Stomach (tissue), 9 donors: ENCODE data around the gene LRCH4. TPM values are rescaled to one million over a fixed set of nuclear protein-coding genes. Genes with fewer than 3 reads are reported as not detected.
"Not testable (repeated sequence)": the region's sequence is repeated elsewhere in the genome, so short reads cannot be mapped to it uniquely, and the experiment has no call there.

Source experiments
- DNase-seq, 2 donors: peaks; one replicate each; pipeline versions ENCODE4 v3.0.0 to v3.0.0-alpha.2; 2013 to 2019
- H3K27ac ChIP-seq, 5 donors: fragments of 200-600 bp in 4 of 5; sonication (generic) in 4 of 5; one replicate each; pipeline ENCODE4 v1.5.1; 2013 to 2019; ENCODE audit warnings: mild to moderate bottlenecking in 1 of 5, moderate library complexity in 1 of 5
- H3K27me3 ChIP-seq, 3 donors: fragments of 200-600 bp; sonication (generic); one replicate each; pipeline ENCODE4 v1.5.1; 2017 to 2019; ENCODE audit warnings: mixed run types in 1 of 3
- H3K36me3 ChIP-seq, 4 donors: fragments of 200-600 bp; sonication (generic); 1 replicate in 3 of 4; 2 replicates in 1 of 4; pipeline ENCODE4 v1.5.1; 2016 to 2019
- H3K4me1 ChIP-seq, 4 donors: fragments of 200-600 bp; sonication (generic); one replicate each; pipeline ENCODE4 v1.5.1; 2016 to 2019
- H3K4me3 ChIP-seq, 4 donors: fragments of 200-600 bp; sonication (generic) in 3 of 4; one replicate each; pipeline ENCODE4 v1.5.1; 2016 to 2019; ENCODE audit warnings: mild to moderate bottlenecking in 1 of 4
- H3K9me3 ChIP-seq, 4 donors: fragments of 200-600 bp; sonication (generic); one replicate each; pipeline ENCODE4 v1.5.1; 2016 to 2019
- CTCF ChIP-seq, 7 experiments: fragments of 450-650 bp in 4 of 7; fragments of 200-600 bp in 3 of 7; sonication (generic) in 3 of 7; IDR thresholded peaks; one replicate each; pipeline ENCODE4 v1.5.1; 2016 to 2019; ENCODE audit warnings: antibody characterized with exemption in 7 of 7, control low read depth in 2 of 7, mild to moderate bottlenecking in 1 of 7
- EP300 ChIP-seq: sonication (generic); formaldehyde crosslinking; IDR thresholded peaks from one replicate; pipeline ENCODE4 v1.6.1; 2017; ENCODE audit warnings: antibody characterized with exemption
- POLR2A ChIP-seq, 4 donors: fragments of 450-650 bp; IDR thresholded peaks; one replicate each; pipeline ENCODE4 v1.6.1; 2016; ENCODE audit warnings: antibody characterized with exemption in 4 of 4, control low read depth in 2 of 4, mild to moderate bottlenecking in 1 of 4, moderate library complexity in 1 of 4
- POLR2AphosphoS5 ChIP-seq, 3 donors: sonication (generic); formaldehyde crosslinking; IDR thresholded peaks; one replicate each; pipeline ENCODE4 v1.6.1; 2016; ENCODE audit warnings: antibody characterized with exemption in 3 of 3
- WGBS, 5 donors: extraction: QIAGEN DNeasy Blood & Tissue Kit in 3 of 5; methylation state at CpG; one replicate each; pipeline versions ENCODE4 v1.1.5 to v1.1.7; 2013 to 2018; 5-methylcytosine and 5-hydroxymethylcytosine counted together
- intact Hi-C: fragments of 100-400 bp; cut with DNase I; formaldehyde crosslinking; loops from one replicate; pipeline ENCODE4 v1.15.1; 2023; ENCODE audit warnings: low total_unique reads
- polyA plus RNA-seq, 3 donors: library from polyadenylated mRNA; stranded (reverse); fragments of 200-250 nt; gene quantifications; one replicate each; pipeline ENCODE4 v1.2.3, GENCODE V29; 2013
- total RNA-seq, 5 donors: library from RNA; depleted of rRNA; stranded (reverse); fragments of >200 nt; gene quantifications; one replicate each; pipeline versions ENCODE4 v1.1.0 to v1.2.3, GENCODE V29; 2014 to 2016
- donor health status: healthy with polysubstance abuse.
- donor health status: Bipolar disorder and iron deficiency.
- donor health status: healthy.

The LRCH4 gene
- total and polyA plus RNA-seq, 8 donors: 23.5 to 263 (median 46.9) TPM

DNA sequence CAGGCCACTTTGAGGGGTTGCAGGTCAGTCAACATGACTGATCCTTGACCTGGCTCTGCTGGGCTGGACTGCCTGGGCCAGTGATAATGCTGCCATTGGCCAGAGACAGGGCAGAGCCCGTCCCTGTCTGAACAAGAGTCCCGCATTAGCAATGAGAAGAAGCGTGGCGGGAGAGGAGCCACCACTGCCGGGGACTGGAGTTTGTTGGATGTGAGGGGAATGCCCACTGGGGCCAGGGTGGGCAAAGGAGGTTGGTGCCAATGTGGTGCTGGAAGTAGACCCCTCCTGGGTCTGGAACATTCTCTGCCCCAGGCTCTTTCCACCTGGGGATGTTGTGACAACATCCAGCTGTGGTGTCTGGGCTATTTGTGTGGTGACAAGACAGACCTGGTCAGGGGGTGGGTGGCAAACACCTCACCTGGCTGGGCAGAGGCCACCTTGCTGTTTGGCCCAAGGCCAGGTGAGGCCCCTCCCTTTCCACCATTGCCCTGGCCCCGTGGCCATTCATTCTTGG, 19.9 kb downstream of the LRCH4 start:
- DNase-seq: no peak
- 81 to 87% (median 82%) methylated on average over 5 to 6 of the region's 6 CpGs for WGBS, 5 donors
- H3K36me3 ChIP-seq: peaks cover 7 to 52% (median 43%) of the 10 kb centered on the region in 4 donors
- H3K4me3 ChIP-seq: no peak overlapping the region
- TF ChIP-seq POLR2A (IDR thresholded peaks at IDR 0.05) (no peak), CTCF (IDR thresholded peaks at IDR 0.05) (no peak), EP300 (no peak), POLR2AphosphoS5 (IDR thresholded peaks at IDR 0.05) (no peak)
- peaks cover 17 to 45% (median 39%) of the 10 kb centered on the region in 4 donors for H3K4me1 ChIP-seq
- H3K27me3 ChIP-seq: peaks cover 0 to 11% (median 8%) of the 10 kb centered on the region in 3 donors
- H3K9me3 ChIP-seq: no peaks in the 10 kb centered on the region
- intact Hi-C loops: no loop called here
- H3K27ac ChIP-seq: no peak overlapping the region

- TF ChIP-seq CTCF (IDR thresholded peaks at IDR 0.05) (no peak), POLR2AphosphoS5 (IDR thresholded peaks at IDR 0.05) (no peak), EP300 (no peak), POLR2A (IDR thresholded peaks at IDR 0.05) (no peak)
- intact Hi-C loops: no loop called here
- Histone ChIP-seq H3K27me3 (peaks cover 0 to 5% (median 4%) of the 10 kb centered on the region in 3 donors), H3K9me3 (no peaks in the 10 kb centered on the region), H3K4me3 (no peak overlapping the region), H3K27ac (no peak overlapping the region), H3K4me1 (peaks cover 10 to 36% (median 30%) of the 10 kb centered on the region in 4 donors), H3K36me3 (peaks cover 7 to 59% (median 45%) of the 10 kb centered on the region in 4 donors)
- 91 to 96% (median 96%) methylated on average over 11 of the region's 11 CpGs for WGBS, 5 donors
- no peak for DNase-seq
Measured at GRCh38 chr7:100565133-100565571, 20.8 kb downstream of the LRCH4 start.

DNA sequence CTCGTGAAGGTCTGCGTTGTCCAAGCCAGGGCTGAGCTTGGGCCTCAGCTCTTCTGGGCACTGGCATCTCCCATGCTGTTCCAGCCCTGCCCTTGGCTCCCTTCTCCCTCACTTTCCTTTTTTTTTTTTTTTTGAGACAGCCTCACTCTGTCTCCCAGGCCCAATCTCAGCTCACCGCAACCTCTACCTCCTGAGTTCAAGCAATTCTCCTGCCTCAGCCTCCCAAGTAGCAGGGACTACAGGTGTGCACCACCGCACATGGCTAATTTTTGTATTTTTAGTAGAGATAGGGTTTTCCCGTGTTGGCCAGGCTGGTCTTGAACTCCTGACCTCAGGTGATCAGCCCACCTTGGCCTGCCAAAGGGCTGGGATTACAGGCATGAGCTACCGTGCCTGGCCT, 21.5 kb downstream of the LRCH4 start:
- H3K27me3 ChIP-seq, H3K4me3 ChIP-seq, H3K27ac ChIP-seq, DNase-seq, H3K9me3 ChIP-seq: not testable (repeated sequence)
- 86 to 92% (median 89%) methylated on average over 6 of the region's 6 CpGs for WGBS, 5 donors
- H3K36me3 ChIP-seq: peaks cover 7 to 62% (median 45%) of the 10 kb centered on the region in 4 donors
- intact Hi-C loops: loop anchor here (5.0 kb wide), 1 partner anchor 92 kb away; no protein-coding TSS in a partner anchor
- peaks cover 5 to 35% (median 29%) of the 10 kb centered on the region in 4 donors for H3K4me1 ChIP-seq

- no peak overlapping the region for H3K27ac ChIP-seq
- DNase-seq: peak; percentile 87 to 89
- no peak overlapping the region for H3K4me3 ChIP-seq
- H3K36me3 ChIP-seq: peaks cover 7 to 65% (median 45%) of the 10 kb centered on the region in 4 donors
- H3K4me1 ChIP-seq: peaks cover 4 to 35% (median 29%) of the 10 kb centered on the region in 4 donors
- TF ChIP-seq POLR2AphosphoS5 (IDR thresholded peaks at IDR 0.05) (no peak), CTCF (IDR thresholded peaks at IDR 0.05) (peak in 6 of 7 experiments; percentile 52 to 99 (median 97))
- H3K9me3 ChIP-seq: no peaks in the 10 kb centered on the region
- intact Hi-C loops: loop anchor here (5.0 kb wide), 1 partner anchor 92 kb away; no protein-coding TSS in a partner anchor
- H3K27me3 ChIP-seq: no peaks in the 10 kb centered on the region
- 30 to 34% (median 31%) methylated on average over 12 of the region's 12 CpGs for WGBS, 5 donors
Measured at GRCh38 chr7:100563809-100564400, 22.0 kb downstream of the LRCH4 start.

DNA sequence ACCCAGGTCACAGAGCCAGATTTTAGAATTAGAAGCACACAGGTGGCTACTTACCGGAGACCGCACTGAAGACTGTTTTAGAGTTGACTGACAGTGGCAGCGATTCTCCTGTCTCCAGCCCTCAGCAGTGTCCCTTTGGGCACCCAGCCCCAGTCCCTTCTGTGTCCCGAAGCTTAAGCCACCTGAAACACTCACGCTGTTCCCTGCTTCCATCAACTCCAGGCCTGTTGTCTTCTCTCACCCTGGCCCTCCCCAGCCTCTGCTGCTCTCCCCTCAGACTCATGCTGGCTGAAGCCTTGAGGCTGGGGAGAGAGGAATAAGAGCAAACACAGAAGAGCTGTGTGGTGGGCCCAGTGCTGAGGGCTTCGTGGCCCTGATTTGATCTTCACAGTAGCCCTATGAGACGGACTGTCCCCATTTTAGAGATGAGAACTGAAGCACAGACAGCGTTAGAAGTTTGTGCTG, 22.8 kb downstream of the LRCH4 start:
- Histone ChIP-seq H3K36me3 (peaks cover 7 to 73% (median 46%) of the 10 kb centered on the region in 4 donors), H3K4me1 (peaks cover 4 to 27% (median 24%) of the 10 kb centered on the region in 4 donors), H3K27me3 (no peaks in the 10 kb centered on the region), H3K4me3 (no peak overlapping the region), H3K9me3 (no peaks in the 10 kb centered on the region), H3K27ac (no peak overlapping the region)
- TF ChIP-seq POLR2AphosphoS5 (IDR thresholded peaks at IDR 0.05) (no peak), POLR2A (IDR thresholded peaks at IDR 0.05) (no peak), CTCF (IDR thresholded peaks at IDR 0.05) (no peak), EP300 (no peak)
- DNase-seq: no peak
- intact Hi-C loops: loop anchor here (5.0 kb wide), 1 partner anchor 91 kb away; no protein-coding TSS in a partner anchor
- 90 to 96% (median 91%) methylated on average over 8 of the region's 8 CpGs for WGBS, 5 donors
